ENCODE measurements around the gene AGO4.

DNA sequence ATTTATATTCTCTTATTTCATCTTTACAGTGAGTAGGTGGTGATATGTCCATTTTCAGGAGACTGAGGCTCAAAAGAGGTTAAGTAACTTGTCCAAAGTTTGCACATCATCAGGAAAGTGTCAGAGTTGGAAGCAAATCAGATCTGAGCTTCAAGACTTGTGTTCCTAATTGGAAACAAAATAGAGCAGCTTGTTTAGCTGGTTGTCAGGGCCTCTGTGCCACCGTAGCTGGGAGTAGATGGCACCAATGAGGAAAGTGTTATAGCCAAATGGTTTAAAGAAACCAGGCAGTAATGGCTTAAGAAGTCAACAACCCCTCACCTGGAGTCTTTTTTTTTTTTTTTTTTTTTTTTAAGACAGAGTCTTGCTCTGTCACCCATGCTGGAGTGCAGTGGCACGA, 94.9 kb downstream of the AGO4 start:
- TF ChIP-seq CTCF (conservative IDR thresholded peaks at IDR 0.05; ENCODE audit: low read length) = no peak
- TF ChIP-seq EZH2phosphoT487 (IDR thresholded peaks at IDR 0.05; ENCODE audit: borderline replicate concordance, low read depth, low read length) = no peak

Measured in OCI-LY7 (cell line).